ENCODE measurements around the gene TMEM196. TPM values are rescaled to one million over a fixed set of nuclear protein-coding genes. Genes with fewer than 3 reads are reported as not detected.

The TMEM196 gene
- total and polyA plus RNA-seq, 2 of the 4 experiments (the other 2 are of a cell fraction), result not detected

DNA sequence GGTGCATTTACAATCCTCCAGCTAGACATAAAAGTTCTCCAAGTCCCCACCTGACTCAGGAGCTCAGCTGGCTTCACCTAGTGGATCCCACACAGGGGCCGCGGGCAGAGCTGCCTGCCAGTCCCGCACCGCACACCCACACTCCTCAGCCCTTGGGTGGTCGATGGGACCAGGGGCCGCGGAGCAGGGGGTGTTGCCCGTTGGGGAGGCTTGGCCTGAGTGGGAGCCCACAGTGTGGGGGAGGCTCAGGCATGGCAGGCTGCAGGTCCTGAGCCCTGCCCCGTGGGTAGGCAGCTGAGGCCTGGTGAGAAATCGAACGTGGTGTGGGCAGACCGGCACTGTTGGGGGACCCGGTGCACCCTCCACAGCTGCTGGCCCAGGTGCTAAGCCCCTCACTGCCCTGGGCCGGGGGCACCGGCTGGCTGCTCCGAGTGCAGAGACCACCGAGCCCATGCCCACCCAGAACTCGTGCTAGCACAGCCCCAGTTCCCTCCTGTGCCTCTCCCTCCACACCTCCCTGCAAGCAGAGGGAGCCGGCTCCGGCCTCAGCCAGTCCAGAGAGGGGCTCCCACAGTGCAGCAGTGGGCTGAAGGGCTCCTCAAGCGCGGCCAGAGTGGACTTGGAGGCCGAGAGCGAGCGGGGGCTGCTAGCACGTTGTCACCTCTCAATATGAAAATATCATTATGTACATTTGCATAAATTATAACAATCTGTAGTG, 81.1 kb downstream of the TMEM196 start:
- 87% methylated on average over 3 of the region's 26 CpGs; no CpG with 5 or more reads in 1 of the 2 experiments for WGBS, 2 experiments (ENCODE audit: extremely low coverage in 2 of 2, insufficient read length in 1 of 2)
- H3K9me3 ChIP-seq (ENCODE audit: control insufficient read depth, insufficient read depth, low read length), result no peaks in the 10 kb centered on the region; the same call in 1 of the 2 replicates
- BruUV-seq (replicated peaks), result no TSS peak
- no peak overlapping the region for H2AFZ ChIP-seq (replicated peaks; ENCODE audit: low read length, poor library complexity)
- no peak overlapping the region for H2BK15ac ChIP-seq (ENCODE audit: low read depth, low read length)
- in situ Hi-C loops (cut with MboI; ENCODE audit: low sequenced_read_pairs), result no loop called here
- H3K14ac ChIP-seq (replicated peaks; ENCODE audit: low read depth, low read length), result no peak overlapping the region
- H3K23ac ChIP-seq (ENCODE audit: low read depth, low read length), result no peak overlapping the region
- no peak for TF ChIP-seq MAFK (IDR thresholded peaks at IDR 0.05; ENCODE audit: low read depth, low read length)
- TF ChIP-seq RCOR1 (IDR thresholded peaks at IDR 0.05; ENCODE audit: insufficient replicate concordance, low read length), result no peak
- TF ChIP-seq, protein P1, sequence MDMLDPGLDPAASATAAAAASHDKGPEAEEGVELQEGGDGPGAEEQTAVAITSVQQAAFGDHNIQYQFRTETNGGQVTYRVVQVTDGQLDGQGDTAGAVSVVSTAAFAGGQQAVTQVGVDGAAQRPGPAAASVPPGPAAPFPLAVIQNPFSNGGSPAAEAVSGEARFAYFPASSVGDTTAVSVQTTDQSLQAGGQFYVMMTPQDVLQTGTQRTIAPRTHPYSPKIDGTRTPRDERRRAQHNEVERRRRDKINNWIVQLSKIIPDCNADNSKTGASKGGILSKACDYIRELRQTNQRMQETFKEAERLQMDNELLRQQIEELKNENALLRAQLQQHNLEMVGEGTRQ (IDR thresholded peaks at IDR 0.05; ENCODE audit: low read depth, low read length), result no peak
- TF ChIP-seq FOS (IDR thresholded peaks at IDR 0.05; ENCODE audit: low read depth, low read length), result no peak
- TF ChIP-seq POLR2A (IDR thresholded peaks at IDR 0.05; ENCODE audit: low read depth, low read length), result no peak
- TF ChIP-seq NFE2L2 (IDR thresholded peaks at IDR 0.05; ENCODE audit: low read depth, low read length), result no peak
- TF ChIP-seq SMC3 (IDR thresholded peaks at IDR 0.05; ENCODE audit: low read depth, low read length), result no peak
- TF ChIP-seq, protein P2, sequence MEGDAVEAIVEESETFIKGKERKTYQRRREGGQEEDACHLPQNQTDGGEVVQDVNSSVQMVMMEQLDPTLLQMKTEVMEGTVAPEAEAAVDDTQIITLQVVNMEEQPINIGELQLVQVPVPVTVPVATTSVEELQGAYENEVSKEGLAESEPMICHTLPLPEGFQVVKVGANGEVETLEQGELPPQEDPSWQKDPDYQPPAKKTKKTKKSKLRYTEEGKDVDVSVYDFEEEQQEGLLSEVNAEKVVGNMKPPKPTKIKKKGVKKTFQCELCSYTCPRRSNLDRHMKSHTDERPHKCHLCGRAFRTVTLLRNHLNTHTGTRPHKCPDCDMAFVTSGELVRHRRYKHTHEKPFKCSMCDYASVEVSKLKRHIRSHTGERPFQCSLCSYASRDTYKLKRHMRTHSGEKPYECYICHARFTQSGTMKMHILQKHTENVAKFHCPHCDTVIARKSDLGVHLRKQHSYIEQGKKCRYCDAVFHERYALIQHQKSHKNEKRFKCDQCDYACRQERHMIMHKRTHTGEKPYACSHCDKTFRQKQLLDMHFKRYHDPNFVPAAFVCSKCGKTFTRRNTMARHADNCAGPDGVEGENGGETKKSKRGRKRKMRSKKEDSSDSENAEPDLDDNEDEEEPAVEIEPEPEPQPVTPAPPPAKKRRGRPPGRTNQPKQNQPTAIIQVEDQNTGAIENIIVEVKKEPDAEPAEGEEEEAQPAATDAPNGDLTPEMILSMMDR (conservative IDR thresholded peaks at IDR 0.05; ENCODE audit: low read depth, low read length), result no peak
- TF ChIP-seq MAZ (IDR thresholded peaks at IDR 0.05; ENCODE audit: borderline replicate concordance, low read depth, low read length), result no peak
- TF ChIP-seq RFX5 (IDR thresholded peaks at IDR 0.05; ENCODE audit: low read depth, low read length), result no peak
- no peak for TF ChIP-seq CEBPB (IDR thresholded peaks at IDR 0.05; ENCODE audit: low read depth, low read length)
- no peak for TF ChIP-seq MXI1 (IDR thresholded peaks at IDR 0.05; ENCODE audit: borderline replicate concordance, low read depth, low read length)
- no peak for TF ChIP-seq BHLHE40 (IDR thresholded peaks at IDR 0.05; ENCODE audit: low read depth, low read length)
- TF ChIP-seq, protein P3, sequence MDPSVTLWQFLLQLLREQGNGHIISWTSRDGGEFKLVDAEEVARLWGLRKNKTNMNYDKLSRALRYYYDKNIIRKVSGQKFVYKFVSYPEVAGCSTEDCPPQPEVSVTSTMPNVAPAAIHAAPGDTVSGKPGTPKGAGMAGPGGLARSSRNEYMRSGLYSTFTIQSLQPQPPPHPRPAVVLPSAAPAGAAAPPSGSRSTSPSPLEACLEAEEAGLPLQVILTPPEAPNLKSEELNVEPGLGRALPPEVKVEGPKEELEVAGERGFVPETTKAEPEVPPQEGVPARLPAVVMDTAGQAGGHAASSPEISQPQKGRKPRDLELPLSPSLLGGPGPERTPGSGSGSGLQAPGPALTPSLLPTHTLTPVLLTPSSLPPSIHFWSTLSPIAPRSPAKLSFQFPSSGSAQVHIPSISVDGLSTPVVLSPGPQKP (IDR thresholded peaks at IDR 0.05; ENCODE audit: borderline replicate concordance, low read depth, low read length), result no peak
- no peak for TF ChIP-seq RAD21 (IDR thresholded peaks at IDR 0.05; ENCODE audit: low read length)
- no peak for TF ChIP-seq CHD1 (IDR thresholded peaks at IDR 0.05; ENCODE audit: low read depth, low read length)
- no peak overlapping the region for H2AK9ac ChIP-seq (replicated peaks; ENCODE audit: low read depth, low read length, poor library complexity)
- no peak for ATAC-seq (ENCODE audit: low read depth)
- H3K18ac ChIP-seq (ENCODE audit: low read depth, low read length), result no peak overlapping the region
- H4K8ac ChIP-seq (ENCODE audit: low read depth in 2 of 2, low read length in 2 of 2), result no peak overlapping the region
- dilution Hi-C loops (cut with HindIII; ENCODE audit: low sequenced_read_pairs, unreplicated experiment), result no loop called here
- H3K9ac ChIP-seq (ENCODE audit: low read depth, low read length), result no peak overlapping the region
- H3K4ac ChIP-seq (ENCODE audit: low read depth, low read length), result no peak overlapping the region
- ChIA-PET POLR2A (ENCODE audit: unreplicated experiment) (no interaction called here), CTCF (no interaction called here)
- H3K4me2 ChIP-seq (ENCODE audit: low read depth, low read length), result no peak overlapping the region
- no peak overlapping the region for H2BK5ac ChIP-seq (ENCODE audit: low read depth, low read length, poor library complexity, severe bottlenecking)
- no peaks in the 10 kb centered on the region for H4K20me1 ChIP-seq (ENCODE audit: insufficient read depth, low read length)
- H3K36me3 ChIP-seq (ENCODE audit: control insufficient read depth, insufficient read depth, low read length), result no peaks in the 10 kb centered on the region
- no peak overlapping the region for H2AK5ac ChIP-seq (ENCODE audit: low read depth, low read length)
- no peak overlapping the region for H4K5ac ChIP-seq (ENCODE audit: low read depth, low read length)
- H3K4me3 ChIP-seq (ENCODE audit: insufficient read depth, low read depth, low read length), result no peak overlapping the region
- H3K9me1 ChIP-seq (ENCODE audit: insufficient read depth, low read length), result no peaks in the 10 kb centered on the region
- no peak overlapping the region for H2BK120ac ChIP-seq (ENCODE audit: low read depth, low read length)
- no peak overlapping the region for H3K56ac ChIP-seq (ENCODE audit: extremely low read depth, insufficient read depth, low read length)
- no peak for DNase-seq
- no peak overlapping the region for H2BK20ac ChIP-seq (ENCODE audit: low read depth, low read length)
- H3K27ac ChIP-seq (ENCODE audit: insufficient read depth, low read length), result no peak overlapping the region
- 0 out of 4 replicates have a peak, but pooled peaks cover 0 to 6% of the 10 kb centered on the region in 2 experiments for H3K79me1 ChIP-seq (ENCODE audit: low read depth in 1 of 2, low read length in 2 of 2)
- intact Hi-C loops (cut with micrococcal nuclease), result no loop called here
- no peaks in the 10 kb centered on the region for H3K4me1 ChIP-seq (ENCODE audit: control insufficient read depth, insufficient read depth, low read length)
- no peak overlapping the region for H4K91ac ChIP-seq (ENCODE audit: insufficient read depth, low read depth, low read length)
- H3K27me3 ChIP-seq (ENCODE audit: control insufficient read depth, insufficient read depth, low read length), result no peaks in the 10 kb centered on the region
